ENCODE data around the gene ST7.
"Not testable (repeated sequence)": the region's sequence is repeated elsewhere in the genome, so short reads cannot be mapped to it uniquely, and the experiment has no call there.

Gene ST7

DNA sequence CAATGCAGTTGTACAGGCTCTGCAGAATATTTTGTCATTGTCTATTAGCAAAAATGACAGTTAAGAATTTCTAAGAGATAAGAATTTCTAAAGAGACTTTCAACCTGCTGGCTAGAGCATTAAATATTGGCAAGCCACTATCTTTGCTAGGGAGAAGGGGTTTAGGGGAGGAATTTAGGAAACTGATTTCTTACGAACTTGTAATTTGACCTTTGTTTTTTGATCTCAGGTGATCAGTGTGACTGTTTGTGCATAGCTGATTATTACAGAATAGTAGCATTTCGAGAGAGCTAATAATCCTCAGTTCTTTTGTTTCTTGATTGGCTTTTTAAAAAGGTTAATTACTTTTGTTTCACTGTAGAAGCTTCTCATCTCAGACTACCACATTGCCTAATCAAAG, 68.1 kb downstream of the ST7 start:
- no peaks in the 10 kb centered on the region for H3K27me3 ChIP-seq (ENCODE audit: control insufficient read depth, insufficient read depth, low read length)
- H3K9me3 ChIP-seq (ENCODE audit: control insufficient read depth, low read depth, low read length) = no peaks in the 10 kb centered on the region

GRCh38 chr7:117021986-117022385, 68.7 kb downstream of the ST7 start:
- H3K9ac ChIP-seq (ENCODE audit: low read length) = no peak overlapping the region
- H3K36me3 ChIP-seq (ENCODE audit: control insufficient read depth, low read depth, low read length) = no peaks in the 10 kb centered on the region
- peaks cover 13% of the 10 kb centered on the region for H3K4me1 ChIP-seq (ENCODE audit: control insufficient read depth, low read depth, low read length)
- H3K9me3 ChIP-seq (ENCODE audit: control insufficient read depth, low read depth, low read length) = no peaks in the 10 kb centered on the region
- no peaks in the 10 kb centered on the region for H3K27me3 ChIP-seq (ENCODE audit: control insufficient read depth, insufficient read depth, low read length)
- no peak overlapping the region for H3K27ac ChIP-seq (ENCODE audit: low read length)
- no peak overlapping the region for H3K4me3 ChIP-seq (ENCODE audit: low read length)

More for the DNA sequence above, 68.1 kb downstream of the ST7 start:
- Histone ChIP-seq H3K4me3 (ENCODE audit: low read length) (no peak overlapping the region), H3K27ac (ENCODE audit: low read length) (no peak overlapping the region), H3K4me1 (ENCODE audit: control insufficient read depth, low read depth, low read length) (peaks cover 13% of the 10 kb centered on the region), H3K9ac (ENCODE audit: low read length) (no peak overlapping the region), H3K36me3 (ENCODE audit: control insufficient read depth, low read depth, low read length) (no peaks in the 10 kb centered on the region)

DNA sequence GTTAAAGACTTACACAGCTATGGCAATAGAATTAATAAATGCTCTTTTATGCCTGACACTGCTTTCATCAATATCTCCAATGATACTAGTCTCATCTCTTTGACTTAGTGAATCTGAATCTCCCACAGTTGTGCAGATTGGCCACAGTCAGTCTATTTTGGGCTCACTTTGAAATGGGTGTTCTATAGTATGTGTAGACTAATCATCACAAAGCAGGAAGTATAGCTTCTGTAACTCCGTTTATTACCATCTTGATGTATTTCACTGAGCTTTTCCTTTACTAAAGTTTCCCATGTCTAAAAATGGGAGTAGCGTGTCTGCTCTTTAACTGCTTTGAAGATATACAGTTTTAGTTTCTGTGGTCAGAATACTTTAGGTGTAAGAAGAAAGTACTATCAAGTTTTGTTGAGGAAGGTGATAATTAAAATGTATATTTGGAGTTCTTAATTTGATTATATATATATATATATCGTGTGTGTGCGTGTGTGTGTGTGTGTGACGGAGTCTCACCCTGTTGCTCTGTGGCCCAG, 70.1 kb downstream of the ST7 start:
- Histone ChIP-seq H3K4me1 (ENCODE audit: control insufficient read depth, low read depth, low read length) (peaks cover 13% of the 10 kb centered on the region), H3K9ac (ENCODE audit: low read length) (no peak overlapping the region), H3K36me3 (ENCODE audit: control insufficient read depth, low read depth, low read length) (no peaks in the 10 kb centered on the region), H3K9me3 (ENCODE audit: control insufficient read depth, low read depth, low read length) (no peaks in the 10 kb centered on the region), H3K27me3 (ENCODE audit: control insufficient read depth, insufficient read depth, low read length) (no peaks in the 10 kb centered on the region), H3K27ac (ENCODE audit: low read length) (no peak overlapping the region), H3K4me3 (ENCODE audit: low read length) (no peak overlapping the region)

DNA sequence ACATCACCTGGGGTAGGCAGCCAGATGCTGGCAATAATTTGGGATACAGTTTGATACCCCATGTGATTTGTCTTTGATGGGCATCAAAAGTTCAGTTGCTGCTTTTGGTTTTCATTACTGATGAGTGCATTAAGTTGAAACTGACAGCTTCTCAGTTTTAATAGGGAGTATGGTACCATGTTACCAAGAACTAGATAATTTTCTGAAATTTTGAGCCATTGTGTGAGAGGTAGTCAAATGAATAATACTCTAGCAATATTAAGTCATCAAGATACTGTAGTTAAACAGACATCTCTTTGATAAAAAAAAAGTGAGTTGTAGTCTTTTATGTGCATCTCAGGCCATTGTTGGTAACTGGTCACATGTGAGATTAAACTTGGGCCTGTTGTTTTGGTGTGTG, 71.5 kb downstream of the ST7 start:
- Histone ChIP-seq H3K9me3 (ENCODE audit: control insufficient read depth, low read depth, low read length) (no peaks in the 10 kb centered on the region), H3K9ac (ENCODE audit: low read length) (no peak overlapping the region), H3K4me3 (ENCODE audit: low read length) (no peak overlapping the region), H3K27ac (ENCODE audit: low read length) (no peak overlapping the region), H3K27me3 (ENCODE audit: control insufficient read depth, insufficient read depth, low read length) (no peaks in the 10 kb centered on the region), H3K4me1 (ENCODE audit: control insufficient read depth, low read depth, low read length) (peaks cover 10% of the 10 kb centered on the region), H3K36me3 (ENCODE audit: control insufficient read depth, low read depth, low read length) (no peaks in the 10 kb centered on the region)

GRCh38 chr7:117025891-117026290, 72.6 kb downstream of the ST7 start:
- Histone ChIP-seq H3K9ac (ENCODE audit: low read length) (no peak overlapping the region), H3K36me3 (ENCODE audit: control insufficient read depth, low read depth, low read length) (no peaks in the 10 kb centered on the region), H3K4me1 (ENCODE audit: control insufficient read depth, low read depth, low read length) (no peaks in the 10 kb centered on the region), H3K27me3 (ENCODE audit: control insufficient read depth, insufficient read depth, low read length) (no peaks in the 10 kb centered on the region), H3K27ac (ENCODE audit: low read length) (no peak overlapping the region), H3K9me3 (ENCODE audit: control insufficient read depth, low read depth, low read length) (no peaks in the 10 kb centered on the region), H3K4me3 (ENCODE audit: low read length) (no peak overlapping the region)

GRCh38 chr7:117030346-117030745, 77.0 kb downstream of the ST7 start:
- not testable (repeated sequence) for H3K27ac ChIP-seq (ENCODE audit: low read length); H3K27me3 ChIP-seq (ENCODE audit: control insufficient read depth, insufficient read depth, low read length); H3K9ac ChIP-seq (ENCODE audit: low read length); H3K9me3 ChIP-seq (ENCODE audit: control insufficient read depth, low read depth, low read length); H3K36me3 ChIP-seq (ENCODE audit: control insufficient read depth, low read depth, low read length); H3K4me3 ChIP-seq (ENCODE audit: low read length); H3K4me1 ChIP-seq (ENCODE audit: control insufficient read depth, low read depth, low read length)

- not testable (repeated sequence) for H3K9me3 ChIP-seq (ENCODE audit: control insufficient read depth, low read depth, low read length); H3K27me3 ChIP-seq (ENCODE audit: control insufficient read depth, insufficient read depth, low read length); H3K4me1 ChIP-seq (ENCODE audit: control insufficient read depth, low read depth, low read length); H3K36me3 ChIP-seq (ENCODE audit: control insufficient read depth, low read depth, low read length); H3K9ac ChIP-seq (ENCODE audit: low read length); H3K27ac ChIP-seq (ENCODE audit: low read length); H3K4me3 ChIP-seq (ENCODE audit: low read length)
Measured at GRCh38 chr7:117030793-117031192, 77.5 kb downstream of the ST7 start.

DNA sequence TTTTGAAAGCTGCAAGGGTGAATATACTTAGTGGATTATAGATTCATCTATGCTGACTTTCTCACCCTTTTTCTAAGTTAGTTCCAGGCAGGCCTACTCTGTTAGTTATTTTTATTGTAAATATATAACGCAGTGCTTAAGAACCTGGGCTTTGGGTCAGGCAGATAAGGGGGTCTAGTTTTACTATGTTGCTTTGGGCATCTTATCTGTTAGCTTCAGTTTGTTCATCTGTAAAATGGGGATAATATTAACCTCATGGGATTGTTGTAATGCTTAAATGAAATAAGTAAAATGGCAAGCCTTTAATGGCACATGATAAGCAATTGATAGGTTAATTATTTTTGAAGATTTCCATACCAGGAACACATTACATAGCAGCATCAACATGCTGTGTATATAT, 79.5 kb downstream of the ST7 start:
- H3K4me1 ChIP-seq (ENCODE audit: control insufficient read depth, low read depth, low read length) = no peaks in the 10 kb centered on the region
- no peaks in the 10 kb centered on the region for H3K36me3 ChIP-seq (ENCODE audit: control insufficient read depth, low read depth, low read length)
- H3K27me3 ChIP-seq (ENCODE audit: control insufficient read depth, insufficient read depth, low read length) = no peaks in the 10 kb centered on the region
- no peak overlapping the region for H3K27ac ChIP-seq (ENCODE audit: low read length)
- H3K9me3 ChIP-seq (ENCODE audit: control insufficient read depth, low read depth, low read length) = no peaks in the 10 kb centered on the region
- no peak overlapping the region for H3K4me3 ChIP-seq (ENCODE audit: low read length)
- H3K9ac ChIP-seq (ENCODE audit: low read length) = no peak overlapping the region

- H3K27ac ChIP-seq (ENCODE audit: low read length) = no peak overlapping the region
- no peaks in the 10 kb centered on the region for H3K36me3 ChIP-seq (ENCODE audit: control insufficient read depth, low read depth, low read length)
- H3K9ac ChIP-seq (ENCODE audit: low read length) = no peak overlapping the region
- H3K9me3 ChIP-seq (ENCODE audit: control insufficient read depth, low read depth, low read length) = no peaks in the 10 kb centered on the region
- no peak overlapping the region for H3K4me3 ChIP-seq (ENCODE audit: low read length)
- no peaks in the 10 kb centered on the region for H3K27me3 ChIP-seq (ENCODE audit: control insufficient read depth, insufficient read depth, low read length)
- no peaks in the 10 kb centered on the region for H3K4me1 ChIP-seq (ENCODE audit: control insufficient read depth, low read depth, low read length)
Measured at GRCh38 chr7:117034851-117035464, 81.7 kb downstream of the ST7 start.

DNA sequence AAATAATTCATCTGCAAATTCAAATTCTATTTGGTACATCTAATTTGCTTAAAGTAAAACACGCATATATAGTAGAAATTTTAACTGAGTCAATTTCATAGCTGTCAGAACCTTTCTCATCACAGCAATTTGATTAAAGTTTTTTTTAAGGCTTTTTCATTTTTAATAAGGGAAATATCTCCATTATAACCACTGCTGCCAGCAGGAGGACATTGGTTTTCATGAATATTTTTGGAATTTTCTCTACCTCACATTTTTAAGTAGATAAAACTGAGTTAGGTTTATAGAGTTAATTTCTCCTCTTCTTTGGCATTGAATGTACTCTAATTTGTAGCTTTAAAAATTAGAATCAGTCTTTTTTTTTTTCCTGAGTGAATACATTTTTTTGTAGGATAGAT, 82.2 kb downstream of the ST7 start:
- no peaks in the 10 kb centered on the region for H3K4me1 ChIP-seq (ENCODE audit: control insufficient read depth, low read depth, low read length)
- no peak overlapping the region for H3K9ac ChIP-seq (ENCODE audit: low read length)
- no peak overlapping the region for H3K4me3 ChIP-seq (ENCODE audit: low read length)
- H3K27ac ChIP-seq (ENCODE audit: low read length) = no peak overlapping the region
- no peaks in the 10 kb centered on the region for H3K9me3 ChIP-seq (ENCODE audit: control insufficient read depth, low read depth, low read length)
- no peaks in the 10 kb centered on the region for H3K36me3 ChIP-seq (ENCODE audit: control insufficient read depth, low read depth, low read length)
- no peaks in the 10 kb centered on the region for H3K27me3 ChIP-seq (ENCODE audit: control insufficient read depth, insufficient read depth, low read length)

DNA sequence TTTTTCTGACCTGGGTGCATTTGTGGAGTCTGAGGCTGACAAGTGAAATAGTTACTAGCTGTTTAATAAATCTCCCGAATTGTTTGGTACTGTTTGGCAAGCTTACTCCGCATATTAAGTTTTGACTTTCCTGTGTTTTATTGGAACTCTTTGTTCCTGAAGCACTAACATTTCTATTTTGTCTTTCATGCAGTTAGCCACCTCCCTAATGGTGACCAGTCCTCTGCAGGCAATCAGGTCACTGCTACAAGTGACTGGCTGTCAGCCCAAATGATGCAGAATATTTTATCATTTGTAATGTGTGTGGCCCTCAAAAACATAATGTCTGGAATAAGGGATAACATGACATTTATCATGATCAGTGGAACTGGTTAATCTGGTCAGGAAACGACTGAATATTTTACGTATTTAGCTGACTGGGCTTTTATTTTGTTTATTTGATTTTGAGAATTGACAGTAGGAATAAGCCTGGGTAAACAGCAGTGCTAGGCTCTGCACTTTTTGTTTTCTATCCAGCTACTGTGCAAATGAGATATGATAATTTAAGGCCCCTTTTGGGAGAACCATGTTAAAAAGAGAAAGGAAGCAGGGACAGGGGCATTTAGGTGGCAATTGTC, 82.9 kb downstream of the ST7 start:
- no peaks in the 10 kb centered on the region for H3K4me1 ChIP-seq (ENCODE audit: control insufficient read depth, low read depth, low read length)

GRCh38 chr7:117036836-117037235, 83.5 kb downstream of the ST7 start:
- Histone ChIP-seq H3K9me3 (ENCODE audit: control insufficient read depth, low read depth, low read length) (no peaks in the 10 kb centered on the region), H3K4me1 (ENCODE audit: control insufficient read depth, low read depth, low read length) (no peaks in the 10 kb centered on the region), H3K4me3 (ENCODE audit: low read length) (no peak overlapping the region), H3K36me3 (ENCODE audit: control insufficient read depth, low read depth, low read length) (no peaks in the 10 kb centered on the region), H3K9ac (ENCODE audit: low read length) (no peak overlapping the region), H3K27me3 (ENCODE audit: control insufficient read depth, insufficient read depth, low read length) (no peaks in the 10 kb centered on the region), H3K27ac (ENCODE audit: low read length) (no peak overlapping the region)

More for the DNA sequence above, 82.9 kb downstream of the ST7 start:
- Histone ChIP-seq H3K9ac (ENCODE audit: low read length) (no peak overlapping the region), H3K9me3 (ENCODE audit: control insufficient read depth, low read depth, low read length) (no peaks in the 10 kb centered on the region), H3K36me3 (ENCODE audit: control insufficient read depth, low read depth, low read length) (no peaks in the 10 kb centered on the region), H3K27me3 (ENCODE audit: control insufficient read depth, insufficient read depth, low read length) (no peaks in the 10 kb centered on the region), H3K27ac (ENCODE audit: low read length) (no peak overlapping the region), H3K4me3 (ENCODE audit: low read length) (no peak overlapping the region)

Measured in iPS-18a (cell line).